Ovary (tissue), 3 donors: Measurements from ENCODE around the gene RERE.

ENCODE experiments used
- CTCF ChIP-seq, 3 donors: fragments of 450-650 bp in 2 of 3; fragments of 200-600 bp in 1 of 3; IDR thresholded peaks; one replicate each; pipeline versions ENCODE4 v1.5.1 to v1.8.0; 2016 to 2022; ENCODE audit warnings: antibody characterized with exemption in 3 of 3, mild to moderate bottlenecking in 1 of 3
- POLR2A ChIP-seq: fragments of 450-650 bp; IDR thresholded peaks from one replicate; pipeline ENCODE4 v1.6.1; 2017; ENCODE audit warnings: antibody characterized with exemption, mild to moderate bottlenecking, moderate library complexity
- donor health status: DM: no; HTN: no; CAD: no.

DNA sequence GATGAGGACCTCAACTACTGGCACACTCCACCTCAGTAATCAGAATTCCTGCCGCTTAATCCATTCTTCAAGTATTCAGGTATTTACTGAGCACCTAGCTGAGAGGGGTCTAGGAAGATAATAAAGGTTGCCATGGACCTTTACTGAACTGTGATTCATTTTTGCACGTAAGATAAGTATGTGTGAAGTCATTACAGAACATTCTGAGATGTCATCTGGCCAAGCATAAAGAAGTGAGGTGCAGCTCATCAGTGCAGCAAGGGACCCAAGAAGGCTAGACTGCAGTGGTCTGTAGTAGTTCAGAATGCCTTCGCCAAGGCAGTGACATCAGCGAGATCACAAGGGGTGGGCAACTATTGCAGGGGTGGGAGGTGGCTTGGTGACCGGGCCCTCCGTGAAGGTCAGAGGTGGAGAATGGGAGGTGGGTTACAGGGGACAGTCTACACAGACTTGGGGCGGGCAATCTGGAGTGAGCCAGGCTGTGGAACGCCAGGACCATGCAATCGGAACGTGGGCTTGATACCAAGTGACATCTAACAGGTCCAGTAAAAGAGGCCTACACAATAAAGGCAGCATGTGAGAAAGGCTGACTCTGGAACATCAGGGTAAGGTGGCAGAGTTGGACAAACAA, 392.2 kb downstream of the RERE start:
- TF ChIP-seq CTCF (IDR thresholded peaks at IDR 0.05), result no peak
- no peak for TF ChIP-seq POLR2A
